ENCODE measurements around the gene MDP1. TPM values are rescaled to one million over a fixed set of nuclear protein-coding genes. Genes with fewer than 3 reads are reported as not detected.

The MDP1 gene
- total RNA-seq: 9.9 and 11.6 TPM in 2 replicates

DNA sequence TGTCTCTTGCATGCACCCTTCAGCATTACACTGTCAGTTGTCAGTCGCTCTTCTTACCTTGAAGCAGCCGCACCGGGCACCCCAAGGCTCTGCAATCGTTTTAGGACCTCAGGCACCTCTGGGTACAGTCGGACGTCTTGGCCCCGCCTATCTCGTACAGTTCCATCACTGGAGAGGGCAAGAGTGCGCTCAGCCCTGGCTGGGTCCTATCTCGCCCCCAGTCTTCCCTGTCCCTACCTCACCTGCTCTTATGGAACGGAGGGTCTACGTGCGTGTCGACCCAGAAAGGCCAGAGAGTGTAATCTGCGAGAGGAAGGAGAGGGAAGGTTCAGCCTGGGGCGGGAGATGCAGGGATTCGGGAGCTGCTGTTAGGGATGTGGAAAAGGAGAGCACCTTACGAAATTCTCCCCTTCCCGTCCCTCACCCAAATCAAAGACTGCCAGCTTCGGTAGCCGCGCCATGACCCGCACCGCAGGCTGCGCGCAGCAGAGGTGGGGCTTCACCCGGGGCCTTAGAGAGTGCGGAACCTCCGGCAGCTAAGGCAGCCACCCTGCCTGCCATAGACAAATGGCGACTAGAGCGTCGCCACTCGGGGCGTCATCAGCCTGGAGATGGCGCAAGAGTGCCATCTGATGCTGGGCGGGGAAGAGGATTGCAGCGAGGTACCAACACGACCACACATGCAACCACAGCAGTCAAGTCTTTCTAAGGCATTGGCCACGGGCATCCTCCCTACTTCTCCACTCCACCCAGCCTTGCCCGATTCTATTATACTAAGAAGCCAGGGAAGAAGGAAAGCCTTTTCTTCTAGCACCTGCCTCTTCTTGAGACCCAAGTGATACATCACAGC is at the start of gene MDP1:
Gene MDP1, minus strand, starts transcription at position 572 of the 850 bp plus-strand sequence. Its CDS starts 111 bp downstream, at position 461.

DNA sequence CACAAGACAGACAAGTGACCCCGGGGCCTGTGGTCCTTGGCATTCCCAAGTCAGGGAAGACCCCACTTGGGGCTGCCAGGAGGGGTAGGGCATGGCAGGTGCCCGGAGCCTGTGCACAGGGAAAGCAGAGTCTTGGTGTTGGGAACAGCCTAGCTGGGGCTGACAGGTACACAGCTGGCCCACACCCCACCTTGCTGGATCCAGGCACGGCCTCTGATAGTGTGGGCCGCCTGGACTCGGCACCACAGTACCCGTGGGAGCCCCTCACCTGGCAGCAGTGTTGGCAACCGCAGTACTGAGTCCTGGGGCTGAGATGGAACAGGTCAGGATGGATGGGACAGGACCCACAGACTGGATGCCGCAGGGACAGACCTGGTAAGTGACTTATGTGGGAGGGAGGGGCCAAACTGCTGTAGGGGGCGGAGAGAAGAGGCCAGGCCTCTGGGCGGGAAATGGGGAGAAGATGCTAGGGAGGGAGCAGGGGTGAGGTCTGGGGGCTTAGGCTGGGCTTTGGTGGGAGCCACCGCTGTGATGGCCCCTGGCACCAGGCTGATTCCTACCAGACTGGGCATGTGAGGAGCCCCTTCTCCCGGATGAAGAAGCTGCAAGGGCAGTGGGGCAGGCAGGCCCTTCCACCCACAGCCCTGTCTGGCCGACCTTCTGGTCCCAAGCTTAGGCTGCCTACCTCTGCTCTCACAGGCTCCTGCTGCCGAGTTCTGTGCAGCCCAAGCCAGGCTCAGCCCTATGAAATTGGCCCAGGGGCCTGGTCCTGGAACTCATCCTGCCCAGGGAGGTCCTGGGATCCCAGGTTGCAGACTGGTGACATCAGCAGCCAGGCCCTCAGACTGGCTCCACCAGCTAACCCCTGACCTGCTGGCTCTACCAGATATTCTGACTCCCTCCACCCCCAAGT is 47.2 kb upstream of the MDP1 start, which contains the start of gene TGM1:
Gene TGM1, minus strand, starts transcription at position 357 of the 913 bp plus-strand sequence. CDS start 825 bp downstream, outside the sequence.

GRCh38 chr14:24232645-24233537 is 17.0 kb upstream of the MDP1 start, which contains the start of gene GMPR2:
GMPR2 (plus strand) TSS chr14:24232929; CDS start chr14:24233254, 325 bp downstream.

GRCh38 chr14:24232121-24232644 is 16.3 kb upstream of the MDP1 start, which contains the start of gene NEDD8:
NEDD8 (minus strand) TSS chr14:24232367; CDS start chr14:24232267, 100 bp downstream.

GRCh38 chr14:24212924-24213865 is 2.7 kb downstream of the MDP1 start, which contains the start of gene CHMP4A:
CHMP4A (minus strand) TSS chr14:24213488; CDS start chr14:24213439, 49 bp downstream.

DNA sequence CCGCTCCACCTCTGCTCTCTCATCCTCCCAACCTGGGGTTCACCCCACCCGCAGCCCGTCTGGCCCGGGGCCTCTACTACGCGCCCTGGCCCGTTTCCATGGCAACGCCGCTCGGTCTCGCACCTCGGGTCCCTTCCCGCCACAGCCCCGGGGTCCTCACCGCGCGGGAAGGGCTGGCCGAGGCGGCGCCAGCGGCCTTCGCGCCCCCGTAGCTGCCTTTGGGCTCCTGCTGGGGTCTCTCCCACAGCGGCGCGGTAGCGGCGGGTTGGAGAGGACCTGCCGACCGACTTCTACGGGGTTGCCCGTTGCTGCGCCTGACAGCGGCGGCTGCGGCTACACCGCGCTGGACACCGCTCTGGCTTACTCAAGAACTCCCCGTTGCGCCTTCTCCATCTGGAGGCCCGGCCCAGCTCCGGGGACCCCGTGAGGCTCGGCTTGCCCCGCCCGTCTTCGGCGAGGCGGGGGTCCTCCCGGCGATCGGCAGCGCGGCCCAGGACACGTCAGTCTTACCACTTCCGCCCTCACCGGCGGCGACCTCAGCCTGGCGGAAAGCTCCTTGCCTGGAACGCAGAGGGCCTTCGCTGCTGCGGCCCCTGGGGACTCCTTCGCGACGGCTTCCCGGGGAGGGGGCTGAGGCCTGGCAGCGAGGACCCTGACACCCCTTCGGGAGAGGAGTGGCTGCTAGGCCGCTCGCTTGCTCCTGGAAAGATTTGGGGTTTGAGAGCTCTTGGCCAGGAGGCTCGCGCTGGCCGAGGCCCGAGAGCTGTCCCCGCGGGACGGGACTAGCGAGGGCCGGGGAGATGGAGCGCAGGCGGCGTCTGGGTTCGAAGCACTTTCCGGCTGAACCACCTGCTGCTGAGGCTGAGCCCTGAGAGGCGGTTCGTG is 20.4 kb downstream of the MDP1 start, which contains the start of gene TM9SF1:
Gene TM9SF1, minus strand, starts transcription at position 256 of the 885 bp plus-strand sequence. CDS start 422 bp downstream, outside the sequence.

GRCh38 chr14:24188251-24189058 is 27.4 kb downstream of the MDP1 start, which contains the start of gene IPO4:
IPO4 (minus strand) TSS chr14:24188816; CDS start chr14:24188787, 29 bp downstream.

DNA sequence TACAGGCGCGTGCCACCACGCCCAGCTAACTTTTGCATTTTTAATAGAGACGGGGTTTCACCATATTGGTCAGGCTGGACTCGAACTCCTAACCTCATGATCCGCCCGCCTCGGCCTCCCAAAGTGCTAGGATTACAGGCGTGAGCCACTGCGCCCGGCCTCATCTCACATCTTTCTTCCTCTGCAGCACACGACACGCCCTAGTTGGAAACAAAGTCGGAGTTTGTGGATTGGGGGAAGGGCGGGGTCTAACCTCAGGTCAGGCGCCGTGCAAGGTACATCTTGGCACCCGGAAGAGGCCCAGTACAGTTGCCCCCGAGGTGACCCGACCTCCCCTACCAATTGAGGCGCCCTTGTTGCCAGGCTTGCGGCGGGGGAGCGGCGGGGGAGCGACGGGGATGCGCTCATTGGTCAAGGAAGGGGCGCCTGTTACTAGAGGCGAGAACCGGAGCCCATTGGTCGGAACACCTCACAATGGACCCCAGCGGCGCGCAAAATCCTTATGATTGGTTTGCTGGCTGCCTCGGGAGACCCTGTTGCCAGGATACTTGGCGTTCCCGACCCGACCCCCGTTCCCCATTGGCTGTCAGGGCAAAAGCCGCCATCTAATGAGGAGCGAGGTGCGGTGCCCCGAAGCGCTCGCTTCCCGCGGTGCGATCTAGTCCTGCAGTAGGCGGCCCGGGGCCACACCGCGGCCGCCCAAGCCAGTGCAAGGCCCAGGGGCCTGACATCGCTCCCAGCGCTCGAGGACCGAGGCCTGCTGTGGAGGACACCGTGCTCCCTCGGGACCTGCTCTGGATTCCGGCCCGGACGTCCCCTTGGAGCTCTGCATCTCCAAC is 44.2 kb downstream of the MDP1 start, which contains the start of gene REC8:
Gene REC8, plus strand, starts transcription at position 659 of the 839 bp plus-strand sequence. CDS start 473 bp downstream, outside the sequence.

Small RNAs within 50 kb of the gene (small RNA-seq; reads per million reads assigned to genes)
- not detected for gene AL136295.4 (ENCODE audit: low replicate concordance)
- not detected for gene CHMP4A (ENCODE audit: low replicate concordance)
- not detected for gene IPO4 (ENCODE audit: low replicate concordance)
- gene IRF9 (ENCODE audit: low replicate concordance): not detected
- 0.13 reads per million for gene MDP1 (ENCODE audit: low replicate concordance)

Other genes starting within 250 kb of the MDP1 start
- gene DHRS4L2, start 227.1 kb downstream of the MDP1 start, total RNA-seq: 3.3 and 9.6 TPM in 2 replicates
- under 0.01 TPM in 1 of 2 replicates, not detected in the other for gene CARMIL3, start 164.1 kb downstream of the MDP1 start, total RNA-seq
- gene CPNE6, start 144.5 kb downstream of the MDP1 start, total RNA-seq: under 0.01 TPM in 1 of 2 replicates, not detected in the other
- gene PCK2, start 121.8 kb downstream of the MDP1 start, total RNA-seq: 10.3 and 48.8 TPM in 2 replicates
- 42.9 and 54.3 TPM in 2 replicates for gene DCAF11, start 101.3 kb downstream of the MDP1 start, total RNA-seq
- 0.72 and 1.3 TPM in 2 replicates for gene NRL, start 101.1 kb downstream of the MDP1 start, total RNA-seq
- 0.44 TPM in 1 of 2 replicates, not detected in the other for gene FITM1, start 85.4 kb downstream of the MDP1 start, total RNA-seq
- 51.5 and 134 TPM in 2 replicates for gene PSME1, start 79.9 kb downstream of the MDP1 start, total RNA-seq
- 14.3 and 14.9 TPM in 2 replicates for gene EMC9, start 74.5 kb downstream of the MDP1 start, total RNA-seq
- 71.8 and 89.9 TPM in 2 replicates for gene PSME2, start 69.5 kb downstream of the MDP1 start, total RNA-seq
- 57.8 and 65.3 TPM in 2 replicates for gene RNF31, start 68.6 kb downstream of the MDP1 start, total RNA-seq
- gene IRF9, start 54.8 kb downstream of the MDP1 start, total RNA-seq: 58.9 and 78.3 TPM in 2 replicates
- gene REC8, start 44.0 kb downstream of the MDP1 start, total RNA-seq: 4.6 and 5.2 TPM in 2 replicates
- 45.1 and 87.8 TPM in 2 replicates for gene IPO4, start 27.2 kb downstream of the MDP1 start, total RNA-seq
- 89.9 and 103 TPM in 2 replicates for gene TM9SF1, start 20.6 kb downstream of the MDP1 start, total RNA-seq
- gene TSSK4, start 10.4 kb downstream of the MDP1 start, total RNA-seq: 0.14 and 0.22 TPM in 2 replicates
- gene CHMP4A, start 2.6 kb downstream of the MDP1 start, total RNA-seq: 21.9 and 50.8 TPM in 2 replicates
- 86.8 and 89.3 TPM in 2 replicates for gene NEDD8, start 16.3 kb upstream of the MDP1 start, total RNA-seq
- gene GMPR2, start 16.9 kb upstream of the MDP1 start, total RNA-seq: 78.6 and 87.8 TPM in 2 replicates
- 46.6 and 73.7 TPM in 2 replicates for gene TINF2, start 26.6 kb upstream of the MDP1 start, total RNA-seq
- gene TGM1, start 47.1 kb upstream of the MDP1 start, total RNA-seq: 1.5 and 3.4 TPM in 2 replicates
- 37.9 and 45.2 TPM in 2 replicates for gene RABGGTA, start 55.5 kb upstream of the MDP1 start, total RNA-seq
- 12.7 and 23.0 TPM in 2 replicates for gene DHRS1, start 83.7 kb upstream of the MDP1 start, total RNA-seq
- gene NOP9, start 83.8 kb upstream of the MDP1 start, total RNA-seq: 15.5 and 39.7 TPM in 2 replicates
- 0.22 and 1.0 TPM in 2 replicates for gene CIDEB, start 91.9 kb upstream of the MDP1 start, total RNA-seq
- 5.6 and 7.7 TPM in 2 replicates for gene LTB4R2, start 94.1 kb upstream of the MDP1 start, total RNA-seq
- gene LTB4R, start 95.4 kb upstream of the MDP1 start, total RNA-seq: 0.88 and 1.0 TPM in 2 replicates
- 0.66 and 3.1 TPM in 2 replicates for gene ADCY4, start 119.0 kb upstream of the MDP1 start, total RNA-seq
- not detected in 2 replicates for gene RIPK3, start 123.9 kb upstream of the MDP1 start, total RNA-seq
- 35.7 and 57.7 TPM in 2 replicates for gene NFATC4, start 152.1 kb upstream of the MDP1 start, total RNA-seq
- 1.6 and 4.2 TPM in 2 replicates for gene NYNRIN, start 182.9 kb upstream of the MDP1 start, total RNA-seq
- gene CBLN3, start 213.6 kb upstream of the MDP1 start, total RNA-seq: 1.3 and 5.0 TPM in 2 replicates
- 68.7 and 71.7 TPM in 2 replicates for gene KHNYN, start 213.9 kb upstream of the MDP1 start, total RNA-seq
- 14.5 and 19.7 TPM in 2 replicates for gene SDR39U1, start 226.7 kb upstream of the MDP1 start, total RNA-seq